ENCODE data around the gene CCNB2. TPM values are rescaled to one million over a fixed set of nuclear protein-coding genes. Genes with fewer than 3 reads are reported as not detected.

The CCNB2 gene
- total RNA-seq, 6 experiments from 2014 or later, result 27.7 to 61.5 (median 55.6) TPM

- DNase-seq, result no peak
- Mint-ChIP-seq H3K27me3 (ENCODE audit: insufficient read depth) (peaks cover 4% of the 10 kb centered on the region; the same call in 1 of the 2 replicates), H3K4me3 (no peak overlapping the region), H3K36me3 (ENCODE audit: low read depth) (peaks cover 39% of the 10 kb centered on the region), H3K27ac (no peak overlapping the region), H3K9me3 (no peaks in the 10 kb centered on the region), H3K4me1 (ENCODE audit: low read depth) (peaks cover 5% of the 10 kb centered on the region)
- TF ChIP-seq CTCF (IDR thresholded peaks at IDR 0.05), result no peak
Observed at GRCh38 chr15:59153466-59153865, 48.5 kb downstream of the CCNB2 start.

- H3K27me3 Mint-ChIP-seq (ENCODE audit: insufficient read depth), result peaks cover 4% of the 10 kb centered on the region; the same call in 1 of the 2 replicates
- H3K4me3 Mint-ChIP-seq, result no peak overlapping the region
- H3K4me1 Mint-ChIP-seq (ENCODE audit: low read depth), result no peaks in the 10 kb centered on the region
- peaks cover 38% of the 10 kb centered on the region for H3K36me3 Mint-ChIP-seq (ENCODE audit: low read depth)
- no peak for TF ChIP-seq CTCF (IDR thresholded peaks at IDR 0.05)
- no peak for DNase-seq
- no peaks in the 10 kb centered on the region for H3K9me3 Mint-ChIP-seq
- H3K27ac Mint-ChIP-seq, result no peak overlapping the region
Observed at GRCh38 chr15:59154243-59154642, 49.3 kb downstream of the CCNB2 start.

- H3K4me1 Mint-ChIP-seq (ENCODE audit: low read depth), result no peaks in the 10 kb centered on the region
- no peak overlapping the region for H3K27ac Mint-ChIP-seq
- H3K36me3 Mint-ChIP-seq (ENCODE audit: low read depth), result peaks cover 33% of the 10 kb centered on the region
- H3K27me3 Mint-ChIP-seq (ENCODE audit: insufficient read depth), result peaks cover 4% of the 10 kb centered on the region; the same call in 1 of the 2 replicates
- no peak overlapping the region for H3K4me3 Mint-ChIP-seq
- no peak for DNase-seq
- H3K9me3 Mint-ChIP-seq, result no peaks in the 10 kb centered on the region
- TF ChIP-seq CTCF (IDR thresholded peaks at IDR 0.05), result no peak
Observed at GRCh38 chr15:59155431-59155830, 50.5 kb downstream of the CCNB2 start.

GRCh38 chr15:59157396-59157795 is 52.5 kb downstream of the CCNB2 start:
- TF ChIP-seq CTCF (IDR thresholded peaks at IDR 0.05), result no peak
- Mint-ChIP-seq H3K27ac (no peak overlapping the region), H3K4me3 (no peak overlapping the region), H3K36me3 (ENCODE audit: low read depth) (peaks cover 28% of the 10 kb centered on the region), H3K9me3 (no peaks in the 10 kb centered on the region), H3K4me1 (ENCODE audit: low read depth) (no peaks in the 10 kb centered on the region), H3K27me3 (ENCODE audit: insufficient read depth) (peaks cover 4% of the 10 kb centered on the region; the same call in 1 of the 2 replicates)
- no peak for DNase-seq

- H3K27me3 Mint-ChIP-seq (ENCODE audit: insufficient read depth), result peaks cover 4% of the 10 kb centered on the region; the same call in 1 of the 2 replicates
- no peaks in the 10 kb centered on the region for H3K4me1 Mint-ChIP-seq (ENCODE audit: low read depth)
- no peak overlapping the region for H3K27ac Mint-ChIP-seq
- no peak for TF ChIP-seq CTCF (IDR thresholded peaks at IDR 0.05)
- H3K36me3 Mint-ChIP-seq (ENCODE audit: low read depth), result peaks cover 23% of the 10 kb centered on the region
- no peak overlapping the region for H3K4me3 Mint-ChIP-seq
- no peak for DNase-seq
- H3K9me3 Mint-ChIP-seq, result no peaks in the 10 kb centered on the region
Observed at GRCh38 chr15:59157840-59158700, 53.1 kb downstream of the CCNB2 start.
